Neural cell (in vitro differentiated cells): ENCODE data around the gene ARHGAP45. TPM values are rescaled to one million over a fixed set of nuclear protein-coding genes. Genes with fewer than 3 reads are reported as not detected.

Experiments
- H2AFZ ChIP-seq: fragments of 200-600, 300-800 bp; sonication (generic), shearing (Covaris generic); 2 replicates; pipeline ENCODE4 v1.6.0; 2014; ENCODE audit warnings: low read depth, mild to moderate bottlenecking, antibody characterized with exemption, low read length, moderate library complexity
- H3F3A ChIP-seq: fragments of 200-600 bp; shearing (Covaris generic); 2 replicates; pipeline ENCODE4 v1.6.1; 2016; ENCODE audit warnings: mild to moderate bottlenecking, moderate library complexity, mixed read lengths, antibody characterized with exemption, low read length; ENCODE audit not compliant: insufficient read depth, poor library complexity, severe bottlenecking
- H3K27ac ChIP-seq: fragments of 200-600, 300-800 bp; sonication (generic), shearing (Covaris generic); 2 replicates; pipeline ENCODE4 v1.5.1; 2014; ENCODE audit warnings: mild to moderate bottlenecking, low read length, moderate library complexity
- H3K27me3 ChIP-seq: fragments of 300-800, 200-600 bp; sonication (generic), shearing (Covaris generic); 2 replicates; pipeline ENCODE4 v1.6.0; 2014; ENCODE audit warnings: mild to moderate bottlenecking, low read depth, low read length, moderate library complexity; ENCODE audit not compliant: insufficient read depth
- H3K36me3 ChIP-seq: fragments of 300-800, 200-600 bp; sonication (generic), shearing (Covaris generic); 2 replicates; pipeline ENCODE4 v1.5.1; 2014; ENCODE audit warnings: mild to moderate bottlenecking, antibody characterized with exemption, low read length, moderate library complexity; ENCODE audit not compliant: insufficient read depth
- H3K4me2 ChIP-seq: fragments of 300-800, 200-600 bp; sonication (generic), shearing (Covaris generic); 2 replicates; pipeline ENCODE4 v1.6.0; 2014; ENCODE audit warnings: mild to moderate bottlenecking, low read length
- H3K4me3 ChIP-seq: fragments of 300-800, 200-600 bp; sonication (generic), shearing (Covaris generic); 2 replicates; pipeline ENCODE4 v1.5.1; 2014; ENCODE audit warnings: mild to moderate bottlenecking, low read length, moderate library complexity
- H3K79me2 ChIP-seq: fragments of 200-600 bp; shearing (Covaris generic); replicated peaks from 2 replicates; pipeline ENCODE4 v1.6.0; 2014; ENCODE audit warnings: mild to moderate bottlenecking, low read length, moderate library complexity; ENCODE audit not compliant: insufficient read depth
- H3K9ac ChIP-seq: fragments of 300-800, 200-600 bp; sonication (generic), shearing (Covaris generic); 2 replicates; pipeline ENCODE4 v1.6.1; 2016; ENCODE audit warnings: mild to moderate bottlenecking, low read length, mixed read lengths
- H3K9me2 ChIP-seq: fragments of 200-600 bp; shearing (Covaris generic); 2 replicates; pipeline ENCODE4 v1.6.1; 2016; ENCODE audit warnings: mild to moderate bottlenecking, low read length, mixed read lengths; ENCODE audit not compliant: insufficient read depth
- H3K9me3 ChIP-seq: fragments of 200-600, 300-800 bp; sonication (generic), shearing (Covaris generic); 2 replicates; pipeline ENCODE4 v1.6.1; 2016; ENCODE audit warnings: mild to moderate bottlenecking, mixed run types, low read length, moderate library complexity, mixed read lengths
- H4K20me1 ChIP-seq: fragments of 200-600 bp; shearing (Covaris generic); 2 replicates; pipeline ENCODE4 v1.6.1; 2016; ENCODE audit warnings: mild to moderate bottlenecking, mixed run types; ENCODE audit not compliant: insufficient read depth
- CTCF ChIP-seq: fragments of 450-650 bp; IDR thresholded peaks from 2 replicates; pipeline ENCODE4 v1.5.1; 2014; ENCODE audit warnings: antibody characterized with exemption, mild to moderate bottlenecking, moderate library complexity; ENCODE audit not compliant: poor library complexity, severe bottlenecking
- EP300 ChIP-seq: fragments of 450-650 bp; conservative IDR thresholded peaks from 2 replicates; pipeline ENCODE4 v1.6.1; 2014; ENCODE audit warnings: antibody characterized with exemption, mild to moderate bottlenecking, moderate library complexity; ENCODE audit not compliant: poor library complexity, severe bottlenecking
- EZH2 ChIP-seq: fragments of 200-600, 300-800 bp; shearing (Covaris generic), sonication (generic); IDR thresholded peaks from 2 replicates; pipeline ENCODE4 v1.6.1; 2014; ENCODE audit warnings: antibody characterized with exemption, low read length, borderline replicate concordance, mild to moderate bottlenecking; ENCODE audit not compliant: insufficient read depth, poor library complexity, severe bottlenecking
- MXI1 ChIP-seq: fragments of 450-650 bp; conservative IDR thresholded peaks from 2 replicates; pipeline ENCODE4 v1.6.1; 2014; ENCODE audit warnings: antibody characterized with exemption, mild to moderate bottlenecking; ENCODE audit not compliant: poor library complexity, severe bottlenecking
- POLR2AphosphoS5 ChIP-seq: IDR thresholded peaks from 2 replicates; pipeline ENCODE4 v1.6.1; 2012
- RAD21 ChIP-seq: fragments of 450-650 bp; conservative IDR thresholded peaks from 2 replicates; pipeline ENCODE4 v1.6.1; 2014; ENCODE audit warnings: antibody characterized with exemption, mild to moderate bottlenecking, moderate library complexity
- REST ChIP-seq: IDR thresholded peaks from 2 replicates; pipeline ENCODE4 v1.6.1; 2012; ENCODE audit warnings: borderline replicate concordance
- SMC3 ChIP-seq: fragments of 450-650 bp; conservative IDR thresholded peaks from 2 replicates; pipeline ENCODE4 v1.6.1; 2014; ENCODE audit warnings: antibody characterized with exemption, mild to moderate bottlenecking, moderate library complexity; ENCODE audit not compliant: poor library complexity
- TAF1 ChIP-seq: IDR thresholded peaks from 2 replicates; pipeline ENCODE4 v1.6.1; 2012; ENCODE audit warnings: low read depth
- polyA plus RNA-seq: library from polyadenylated mRNA; depleted of rRNA; stranded (reverse); fragments of >200 nt; gene quantifications from 2 replicates; pipeline ENCODE4 v1.2.3, GENCODE V29; 2014

ARHGAP45 gene
- polyA plus RNA-seq, 1 donor from 2014 or later, result 3.3 TPM

- H3F3A ChIP-seq, result no peaks in the 10 kb centered on the region
- H3K79me2 ChIP-seq, result no peaks in the 10 kb centered on the region
- no peak overlapping the region for H3K4me3 ChIP-seq
- H3K9me3 ChIP-seq, result no peaks in the 10 kb centered on the region
- H3K9ac ChIP-seq, result no peak overlapping the region
- no peaks in the 10 kb centered on the region for H3K9me2 ChIP-seq
- H3K27ac ChIP-seq, result no peak overlapping the region
- no peaks in the 10 kb centered on the region for H4K20me1 ChIP-seq
- H2AFZ ChIP-seq, result no peak overlapping the region
- H3K27me3 ChIP-seq, result no peaks in the 10 kb centered on the region
- no peaks in the 10 kb centered on the region for H3K36me3 ChIP-seq
- TF ChIP-seq TAF1, result no peak
- TF ChIP-seq RAD21, result no peak
- TF ChIP-seq SMC3, result no peak
- no peak for TF ChIP-seq MXI1
- no peak for TF ChIP-seq EP300
- TF ChIP-seq CTCF, result no peak
- TF ChIP-seq POLR2AphosphoS5, result no peak
- no peak for TF ChIP-seq REST
- H3K4me2 ChIP-seq, result no peak overlapping the region
These were observed 15.4 kb downstream of the ARHGAP45 start for GRCh38 chr19:1082165-1082927.

- Histone ChIP-seq H4K20me1 (no peaks in the 10 kb centered on the region), H3K4me2 (no peak overlapping the region)
These were observed 16.2 kb downstream of the ARHGAP45 start for GRCh38 chr19:1082928-1083816.

More at GRCh38 chr19:1082928-1083816, 16.2 kb downstream of the ARHGAP45 start:
- Histone ChIP-seq H3K9ac (no peak overlapping the region), H3K4me3 (no peak overlapping the region), H3K36me3 (no peaks in the 10 kb centered on the region), H3K9me3 (no peaks in the 10 kb centered on the region), H3K27ac (no peak overlapping the region), H2AFZ (no peak overlapping the region), H3F3A (no peaks in the 10 kb centered on the region), H3K9me2 (no peaks in the 10 kb centered on the region), H3K27me3 (no peaks in the 10 kb centered on the region), H3K79me2 (no peaks in the 10 kb centered on the region)
- TF ChIP-seq TAF1 (no peak), EP300 (no peak), SMC3 (no peak), CTCF (no peak), EZH2 (no peak), RAD21 (no peak)
